ENCODE measurements around the gene LRRC4.

LRRC4 gene

GRCh38 chr7:128029405-128029995 lies 1.7 kb downstream of the LRRC4 start:
- DNase-seq = no peak

- no peak for DNase-seq
Measured at GRCh38 chr7:128027485-128027980, 3.7 kb downstream of the LRRC4 start.

- no peak for DNase-seq
Measured at GRCh38 chr7:128026551-128026950, 4.7 kb downstream of the LRRC4 start.

GRCh38 chr7:128025819-128026218 lies 5.4 kb downstream of the LRRC4 start:
- no peak for DNase-seq

GRCh38 chr7:128025380-128025779 lies 5.9 kb downstream of the LRRC4 start:
- no peak for DNase-seq

GRCh38 chr7:128024151-128024550 lies 7.1 kb downstream of the LRRC4 start:
- DNase-seq = no peak

GRCh38 chr7:128022631-128023532 lies 8.4 kb downstream of the LRRC4 start:
- no peak for DNase-seq

- no peak for DNase-seq
Measured at GRCh38 chr7:128021366-128021765, 9.9 kb downstream of the LRRC4 start.

GRCh38 chr7:128020159-128020558 lies 11.1 kb downstream of the LRRC4 start:
- DNase-seq = no peak

- no peak for DNase-seq
Measured at GRCh38 chr7:128019288-128019687, 11.9 kb downstream of the LRRC4 start.

GRCh38 chr7:128017862-128018845 lies 13.1 kb downstream of the LRRC4 start:
- no peak for DNase-seq

- DNase-seq = no peak
Measured at GRCh38 chr7:128017460-128017859, 13.8 kb downstream of the LRRC4 start.

GRCh38 chr7:128014811-128015210 lies 16.4 kb downstream of the LRRC4 start:
- no peak for DNase-seq

- DNase-seq = no peak
Measured at GRCh38 chr7:128011131-128011661, 20.0 kb downstream of the LRRC4 start.

GRCh38 chr7:128010391-128011127 lies 20.7 kb downstream of the LRRC4 start:
- DNase-seq = no peak

- DNase-seq = no peak
Measured at GRCh38 chr7:128008744-128009143, 22.5 kb downstream of the LRRC4 start.

GRCh38 chr7:128008141-128008540 lies 23.1 kb downstream of the LRRC4 start:
- no peak for DNase-seq

- no peak for DNase-seq
Measured at GRCh38 chr7:128007303-128007680, 23.9 kb downstream of the LRRC4 start.

GRCh38 chr7:128006550-128007302 lies 24.5 kb downstream of the LRRC4 start:
- DNase-seq = no peak

GRCh38 chr7:128005759-128006159 lies 25.5 kb downstream of the LRRC4 start:
- no peak for DNase-seq

- DNase-seq = no peak
Measured at GRCh38 chr7:128005117-128005516, 26.1 kb downstream of the LRRC4 start.

All from activated CD4-positive, alpha-beta T cell treated with anti-CD3 and anti-CD28 coated beads, Interleukin-2, amount 50 U/mL, for 4 hours (primary cell).